ENCODE results near the gene NUDT14.

Gene NUDT14

GRCh38 chr14:105144666-105145380 lies 36.3 kb downstream of the NUDT14 start:
- H4K20me1 ChIP-seq: peaks cover 24% of the 10 kb centered on the region
- no peak for TF ChIP-seq Cebpa-rat (IDR thresholded peaks at IDR 0.05)
- H3K27ac ChIP-seq: peak overlapping the region; percentile 76
- no peak overlapping the region for H3K4me3 ChIP-seq
- H3K27me3 ChIP-seq: no peaks in the 10 kb centered on the region
- peaks cover 91% of the 10 kb centered on the region for H3K36me3 ChIP-seq
- peaks cover 28% of the 10 kb centered on the region for H3K4me1 ChIP-seq
- peaks cover 13% of the 10 kb centered on the region for H3K9me3 ChIP-seq
- peak overlapping the region; percentile 80 for H3K4me2 ChIP-seq
- peak overlapping the region; percentile 41; the same call in 1 of the 2 replicates for H3K9ac ChIP-seq

- Histone ChIP-seq H3K4me3 (no peak overlapping the region), H4K20me1 (peaks cover 24% of the 10 kb centered on the region), H3K36me3 (peaks cover 95% of the 10 kb centered on the region), H3K9me3 (peaks cover 20% of the 10 kb centered on the region), H3K4me1 (peaks cover 24% of the 10 kb centered on the region), H3K27me3 (no peaks in the 10 kb centered on the region), H3K9ac (peak overlapping the region; percentile 41; the same call in 1 of the 2 replicates), H3K27ac (peak overlapping the region; percentile 76), H3K4me2 (peak overlapping the region; percentile 80)
- TF ChIP-seq Cebpa-rat (IDR thresholded peaks at IDR 0.05): no peak
These were observed 37.0 kb downstream of the NUDT14 start for GRCh38 chr14:105144026-105144665.

DNA sequence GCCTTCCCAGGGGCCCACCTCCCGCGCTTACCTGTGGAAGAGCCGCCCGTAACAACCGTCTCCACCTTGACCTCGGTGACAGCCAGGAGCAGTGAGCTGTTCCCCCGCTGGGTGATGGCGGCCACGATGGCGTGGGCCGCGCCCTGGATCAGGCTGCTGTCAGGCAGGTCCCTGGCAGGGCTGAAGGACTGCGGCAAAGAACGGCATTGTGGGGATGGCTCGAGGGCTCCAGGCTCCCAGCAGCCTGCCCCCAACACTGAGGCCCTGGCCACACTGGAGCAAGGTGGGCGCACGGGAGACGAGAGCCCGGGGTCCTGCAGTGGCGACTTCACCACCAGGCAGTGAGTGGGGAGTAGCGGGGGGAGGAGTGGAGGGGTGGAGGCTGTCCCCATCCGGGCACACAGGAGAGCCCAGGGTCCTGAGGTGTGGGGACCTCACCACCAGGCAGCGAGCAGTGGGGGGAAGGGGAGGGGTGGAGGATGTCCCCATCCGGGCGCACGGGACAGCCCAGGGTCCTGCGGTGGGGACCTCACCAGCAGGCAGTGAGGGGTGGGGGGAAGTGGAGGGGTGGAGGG lies 37.6 kb downstream of the NUDT14 start:
- no peak for TF ChIP-seq Cebpa-rat (IDR thresholded peaks at IDR 0.05)
- Histone ChIP-seq H3K9me3 (peaks cover 20% of the 10 kb centered on the region), H3K36me3 (peaks cover 90% of the 10 kb centered on the region), H3K4me3 (no peak overlapping the region), H3K9ac (no peak overlapping the region), H3K4me2 (peak overlapping the region; percentile 80), H4K20me1 (peaks cover 24% of the 10 kb centered on the region), H3K4me1 (peaks cover 27% of the 10 kb centered on the region), H3K27me3 (no peaks in the 10 kb centered on the region), H3K27ac (peak overlapping the region; percentile 76)

DNA sequence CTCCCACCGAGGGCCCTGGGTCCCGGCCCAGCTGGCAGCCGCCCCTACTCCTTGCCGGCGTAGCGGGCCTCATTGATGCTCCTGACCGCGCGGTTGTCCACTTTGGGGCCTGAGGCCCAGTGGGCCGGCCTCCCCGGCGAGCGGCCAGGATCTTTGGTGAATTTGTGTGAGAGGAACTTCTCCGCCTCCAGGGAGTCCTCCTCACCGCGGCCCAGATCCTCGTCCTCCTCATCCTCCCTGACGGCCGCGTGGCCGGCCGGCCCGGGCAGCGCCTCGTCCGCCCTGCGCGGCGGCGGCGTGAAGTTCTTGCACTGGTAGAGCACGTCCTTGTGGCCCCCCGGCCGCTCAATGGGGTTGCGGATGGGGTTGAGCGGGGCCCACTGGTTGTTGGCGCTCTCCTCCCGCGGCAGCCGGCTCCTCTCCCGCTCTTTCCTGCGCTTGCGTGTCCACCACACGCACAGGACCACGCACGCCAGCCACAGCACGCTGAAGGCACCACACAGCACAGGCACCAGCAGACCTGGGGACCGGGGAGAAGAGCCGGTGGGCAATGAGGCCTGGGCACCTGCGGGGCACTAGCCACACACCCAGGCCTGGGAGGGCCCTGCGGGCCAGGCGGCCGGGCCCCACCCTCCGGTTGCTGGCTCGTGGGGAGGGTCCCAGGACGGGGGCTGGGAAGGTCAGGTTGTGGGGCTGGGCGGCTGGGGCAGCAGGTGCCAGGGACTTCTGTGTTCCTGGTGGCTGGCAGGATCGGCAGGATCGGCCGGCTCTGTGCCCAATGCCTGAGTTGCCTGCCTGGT lies 38.3 kb downstream of the NUDT14 start:
- Histone ChIP-seq H3K9me3 (peaks cover 20% of the 10 kb centered on the region), H3K9ac (no peak overlapping the region), H3K27ac (0 out of 2 replicates have a peak overlapping the region, but pooled peaks have one; percentile 76), H3K4me3 (no peak overlapping the region), H3K36me3 (peaks cover 83% of the 10 kb centered on the region), H4K20me1 (peaks cover 24% of the 10 kb centered on the region), H3K4me1 (peaks cover 34% of the 10 kb centered on the region), H3K4me2 (no peak overlapping the region), H3K27me3 (no peaks in the 10 kb centered on the region)
- no peak for TF ChIP-seq Cebpa-rat (IDR thresholded peaks at IDR 0.05)

- Histone ChIP-seq H3K36me3 (peaks cover 74% of the 10 kb centered on the region), H3K4me3 (no peak overlapping the region), H3K27ac (no peak overlapping the region), H3K9ac (no peak overlapping the region), H3K27me3 (no peaks in the 10 kb centered on the region), H3K9me3 (peaks cover 20% of the 10 kb centered on the region), H3K4me1 (peaks cover 44% of the 10 kb centered on the region), H3K4me2 (no peak overlapping the region), H4K20me1 (peaks cover 21% of the 10 kb centered on the region)
- no peak for TF ChIP-seq Cebpa-rat (IDR thresholded peaks at IDR 0.05)
These were observed 39.4 kb downstream of the NUDT14 start for GRCh38 chr14:105141486-105142281.

- Histone ChIP-seq H3K4me3 (no peak overlapping the region), H4K20me1 (peaks cover 14% of the 10 kb centered on the region), H3K9me3 (peaks cover 20% of the 10 kb centered on the region), H3K27me3 (no peaks in the 10 kb centered on the region), H3K4me2 (no peak overlapping the region), H3K27ac (no peak overlapping the region), H3K9ac (no peak overlapping the region), H3K4me1 (peaks cover 50% of the 10 kb centered on the region), H3K36me3 (peaks cover 68% of the 10 kb centered on the region)
- no peak for TF ChIP-seq Cebpa-rat (IDR thresholded peaks at IDR 0.05)
These were observed 40.1 kb downstream of the NUDT14 start for GRCh38 chr14:105141026-105141425.

DNA sequence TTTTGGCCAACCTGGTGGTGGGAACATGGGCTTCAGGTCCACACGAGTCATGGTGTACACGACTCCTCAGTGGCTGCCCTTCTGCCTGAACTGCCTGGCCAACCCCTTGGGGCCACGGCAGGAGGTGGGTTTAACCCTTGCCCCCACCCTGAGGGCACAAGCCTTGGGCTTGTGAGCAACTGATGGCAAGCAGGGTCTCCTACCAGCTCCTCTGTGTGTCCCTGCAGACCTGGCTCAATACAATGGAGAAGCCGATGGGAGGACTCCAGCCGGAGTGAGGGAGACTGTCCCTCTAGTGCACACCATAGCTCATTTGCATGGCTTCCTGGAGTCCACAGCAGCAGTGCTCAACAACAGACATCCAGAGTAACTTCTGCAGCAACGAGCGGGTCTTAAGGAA lies 40.5 kb downstream of the NUDT14 start:
- peaks cover 20% of the 10 kb centered on the region for H3K9me3 ChIP-seq

GRCh38 chr14:105139831-105140239 lies 41.3 kb downstream of the NUDT14 start:
- Histone ChIP-seq H3K27me3 (no peaks in the 10 kb centered on the region), H3K9me3 (peaks cover 20% of the 10 kb centered on the region), H3K9ac (no peak overlapping the region), H3K4me1 (peaks cover 51% of the 10 kb centered on the region), H3K4me3 (no peak overlapping the region), H3K27ac (no peak overlapping the region), H3K4me2 (no peak overlapping the region), H3K36me3 (peaks cover 59% of the 10 kb centered on the region), H4K20me1 (peaks cover 4% of the 10 kb centered on the region; the same call in 1 of the 2 replicates)
- TF ChIP-seq Cebpa-rat (IDR thresholded peaks at IDR 0.05): no peak

More for the DNA sequence above, 40.5 kb downstream of the NUDT14 start:
- Histone ChIP-seq H3K4me1 (peaks cover 51% of the 10 kb centered on the region), H3K27ac (no peak overlapping the region), H3K9ac (no peak overlapping the region), H3K27me3 (no peaks in the 10 kb centered on the region), H3K4me2 (no peak overlapping the region), H3K4me3 (no peak overlapping the region), H3K36me3 (peaks cover 63% of the 10 kb centered on the region), H4K20me1 (peaks cover 10% of the 10 kb centered on the region)
- TF ChIP-seq Cebpa-rat (IDR thresholded peaks at IDR 0.05): no peak

All from BLaER1 (cell line).